GM20000 (cell line): ENCODE measurements around the gene TBC1D5.
"Not testable (repeated sequence)": the region's sequence is repeated elsewhere in the genome, so short reads cannot be mapped to it uniquely, and the experiment has no call there.

ENCODE experiments used
- DNase-seq: peaks from one replicate; pipeline ENCODE4 v3.0.0; 2012; ENCODE audit warnings: low spot score
- CTCF ChIP-seq: IDR thresholded peaks from 2 replicates; pipeline ENCODE4 v1.5.1; 2012; ENCODE audit warnings: mild to moderate bottlenecking, control low read depth; ENCODE audit errors: extremely low read depth, missing control alignments

TBC1D5 gene

GRCh38 chr3:17670749-17671148 lies 71.7 kb downstream of the TBC1D5 start:
- TF ChIP-seq CTCF: no peak
- no peak for DNase-seq

GRCh38 chr3:17664923-17665322 lies 77.5 kb downstream of the TBC1D5 start:
- DNase-seq: peak; percentile 13
- no peak for TF ChIP-seq CTCF

GRCh38 chr3:17656264-17656663 lies 86.2 kb downstream of the TBC1D5 start:
- DNase-seq: no peak
- no peak for TF ChIP-seq CTCF

- no peak for TF ChIP-seq CTCF
- DNase-seq: no peak
These were observed 86.7 kb downstream of the TBC1D5 start for GRCh38 chr3:17655743-17656142.

- DNase-seq: not testable (repeated sequence)
These were observed 92.7 kb downstream of the TBC1D5 start for GRCh38 chr3:17649748-17650147.

- not testable (repeated sequence) for DNase-seq
These were observed 93.6 kb downstream of the TBC1D5 start for GRCh38 chr3:17648630-17649355.

GRCh38 chr3:17645074-17645698 lies 97.2 kb downstream of the TBC1D5 start:
- no peak for TF ChIP-seq CTCF
- DNase-seq: peak; percentile 8

- no peak for DNase-seq
- TF ChIP-seq CTCF: no peak
These were observed 98.7 kb downstream of the TBC1D5 start for GRCh38 chr3:17643691-17644090.
